HepG2 (cell line): ENCODE data around the gene POTEC. TPM values are rescaled to one million over a fixed set of nuclear protein-coding genes. Genes with fewer than 3 reads are reported as not detected.
"Not testable (repeated sequence)": the region's sequence is repeated elsewhere in the genome, so short reads cannot be mapped to it uniquely, and the experiment has no call there.

Source experiments
- ATAC-seq: fragments of 200-7000 bp; cut with Tn5 transposase; 3 replicates; pipeline ENCODE4 v1.9.1; 2020; ENCODE audit warnings: mild to moderate bottlenecking, moderate library complexity
- BruUV-seq: library from RNA; stranded (reverse); fragments of 400-500 nt; replicated peaks from 2 replicates; lab custom pipeline; 2021; lab: Mats Ljungman, UMichigan
- CTCF ChIA-PET: fragments of 300-600 bp; formaldehyde crosslinking; extraction: SDS; loops from one replicate; lab custom pipeline; 2021; ENCODE audit warnings: low total read pairs, inconsistent platforms, low intra/inter-chr PET ratio; lab: Yijun Ruan, JAX
- POLR2A ChIA-PET: fragments of 350-600 bp; sonication (Branson Sonifier 250); formaldehyde crosslinking; loops from one replicate; lab custom pipeline; 2020; ENCODE audit warnings: antibody characterized with exemption, inconsistent platforms; lab: Yijun Ruan, JAX
- DNase-seq: peaks from one replicate; pipeline ENCODE4 v3.0.0-alpha.2; 2015; ENCODE audit warnings: low spot score
- FAIRE-seq: peaks from 3 replicates; lab custom pipeline; 2011; peaks lifted over from hg19 to GRCh38; lab: Jason Lieb, UNC
- H2AFZ ChIP-seq: one replicate; pipeline ENCODE4 v1.6.1; 2011; ENCODE audit warnings: low read length, inconsistent platforms
- H3K27ac ChIP-seq: fragments of 300-600 bp; 3 replicates; pipeline ENCODE4 v1.8.0; 2011; ENCODE audit warnings: mixed run types, mild to moderate bottlenecking, mixed read lengths, low read length, inconsistent platforms; ENCODE audit not compliant: insufficient read depth; ENCODE audit errors: extremely low read length
- H3K27me3 ChIP-seq, 2 experiments: fragments of 200-600 bp in 1 of 2; 2 replicates in 1 of 2; 3 replicates in 1 of 2; pipeline versions ENCODE4 v1.6.0 to v1.8.0; 2011; ENCODE audit warnings: low read length in 2 of 2, mild to moderate bottlenecking in 2 of 2, moderate library complexity in 2 of 2, inconsistent platforms in 1 of 2; ENCODE audit not compliant: insufficient read depth in 2 of 2, control insufficient read depth in 1 of 2
- H3K36me3 ChIP-seq, 2 experiments: fragments of 200-600 bp in 1 of 2; replicated peaks in 1 of 2; 2 replicates in 1 of 2; 3 replicates in 1 of 2; pipeline versions ENCODE4 v1.5.1 to v1.8.0; 2011; ENCODE audit warnings: low read length in 2 of 2, inconsistent platforms in 1 of 2; ENCODE audit not compliant: insufficient read depth in 2 of 2, control insufficient read depth in 1 of 2
- H3K4me1 ChIP-seq: 2 replicates; pipeline ENCODE4 v1.5.1; 2012; ENCODE audit warnings: low read length, inconsistent platforms; ENCODE audit not compliant: insufficient read depth
- H3K4me2 ChIP-seq: 2 replicates; pipeline ENCODE4 v1.6.0; 2011; ENCODE audit warnings: low read depth, low read length, inconsistent platforms
- H3K4me3 ChIP-seq, 3 experiments: fragments of 200-600 bp in 1 of 3; sonication (generic), shearing (Covaris generic) in 1 of 3; replicated peaks in 1 of 3; 2 replicates each; pipeline ENCODE4 v1.5.1; 2011 to 2016; ENCODE audit warnings: low read length in 3 of 3, inconsistent platforms in 2 of 3, low read depth in 2 of 3, mild to moderate bottlenecking in 2 of 3, control low read depth in 1 of 3, mixed read lengths in 1 of 3; ENCODE audit not compliant: insufficient read depth in 1 of 3
- H3K79me2 ChIP-seq: one replicate; pipeline ENCODE4 v1.6.1; 2011; ENCODE audit warnings: low read length, inconsistent platforms; ENCODE audit not compliant: insufficient read depth
- H3K9ac ChIP-seq: 2 replicates; pipeline ENCODE4 v1.6.0; 2011; ENCODE audit warnings: mild to moderate bottlenecking, low read depth, low read length, inconsistent platforms; ENCODE audit not compliant: insufficient read depth
- H3K9me3 ChIP-seq: 2 replicates; pipeline ENCODE4 v1.5.1; 2012; ENCODE audit warnings: mild to moderate bottlenecking, low read length
- H4K20me1 ChIP-seq: 2 replicates; pipeline ENCODE4 v1.6.0; 2011; ENCODE audit warnings: inconsistent platforms, mild to moderate bottlenecking, low read length, moderate library complexity; ENCODE audit not compliant: insufficient read depth
- WGBS: methylation state at CpG from one replicate; pipeline ENCODE4 v1.1.6; 2017; ENCODE audit warnings: low lambda C conversion rate; 5-methylcytosine and 5-hydroxymethylcytosine counted together
- in situ Hi-C: cut with HindIII; loops from 2 replicates; pipeline ENCODE4 v1.10.0; 2017; ENCODE audit warnings: low pct_unique_long_range_greater_than_20kb; ENCODE audit not compliant: extremely low pct_ligation_motif_present
- intact Hi-C: fragments of 100-400 bp; cut with micrococcal nuclease; formaldehyde crosslinking; loops from one replicate; pipeline ENCODE4 v1.10.0; 2022; ENCODE audit not compliant: unreplicated experiment
- polyA plus RNA-seq, 8 experiments: library from polyadenylated mRNA; depleted of rRNA in 3 of 8; stranded (reverse) in 7 of 8; unstranded in 1 of 8; fragments of >200 nt; fragmentation: Illumina TruSeq in 4 of 8; extraction: Trizol in 4 of 8; gene quantifications; 2 replicates each; pipeline versions ENCODE4 v1.2.1 to v1.2.3, GENCODE V29; 2011 to 2016; ENCODE audit warnings: low read depth in 4 of 8, missing spikeins in 1 of 8, mixed read lengths in 1 of 8; ENCODE audit not compliant: insufficient read depth in 1 of 8
- total RNA-seq, 5 experiments: library from RNA; depleted of rRNA; stranded (reverse); fragments of >200 nt; fragmentation: Illumina TruSeq; extraction: Trizol; gene quantifications; 2 replicates each; pipeline ENCODE4 v1.2.3, GENCODE V29; 2016; ENCODE audit warnings: low read depth in 1 of 5

Gene POTEC
- total and polyA plus RNA-seq, 2 of the 13 experiments (the other 11 are each of a cell fraction or from before 2014, with no cell fraction given), result not detected

GRCh38 chr18:14531659-14532058, 11.7 kb downstream of the POTEC start:
- H3K36me3 ChIP-seq, POLR2A ChIA-PET, DNase-seq, in situ Hi-C loops, H3K9me3 ChIP-seq, H3K27ac ChIP-seq, H3K4me2 ChIP-seq, H3K79me2 ChIP-seq, H3K4me3 ChIP-seq, H3K9ac ChIP-seq, intact Hi-C loops, H2AFZ ChIP-seq, H3K27me3 ChIP-seq, FAIRE-seq, H3K4me1 ChIP-seq, H4K20me1 ChIP-seq, ATAC-seq, CTCF ChIA-PET, BruUV-seq: not testable (repeated sequence)
- WGBS, result 11% methylated on average over 1 of the region's 1 CpG

- intact Hi-C loops, DNase-seq, POLR2A ChIA-PET, CTCF ChIA-PET, BruUV-seq, H3K9me3 ChIP-seq, in situ Hi-C loops, H2AFZ ChIP-seq, H3K36me3 ChIP-seq, H3K79me2 ChIP-seq, ATAC-seq, H4K20me1 ChIP-seq, H3K9ac ChIP-seq, H3K4me3 ChIP-seq, H3K27me3 ChIP-seq, H3K27ac ChIP-seq, H3K4me1 ChIP-seq, FAIRE-seq, H3K4me2 ChIP-seq: not testable (repeated sequence)
- no CpG with 5 or more reads among the region's 3 CpGs for WGBS
Observed at GRCh38 chr18:14510707-14511106, 32.7 kb downstream of the POTEC start.

- H3K9me3 ChIP-seq, in situ Hi-C loops, POLR2A ChIA-PET, BruUV-seq, H3K4me2 ChIP-seq, CTCF ChIA-PET, H3K27me3 ChIP-seq, H3K27ac ChIP-seq, H2AFZ ChIP-seq, DNase-seq, H3K4me3 ChIP-seq, H3K4me1 ChIP-seq, intact Hi-C loops, H4K20me1 ChIP-seq, H3K36me3 ChIP-seq, H3K79me2 ChIP-seq, H3K9ac ChIP-seq, FAIRE-seq, ATAC-seq: not testable (repeated sequence)
- no CpG with 5 or more reads among the region's 8 CpGs for WGBS
Observed at GRCh38 chr18:14503691-14504090, 39.7 kb downstream of the POTEC start.

- H3K27me3 ChIP-seq, intact Hi-C loops, H3K4me3 ChIP-seq, H3K9ac ChIP-seq, BruUV-seq, in situ Hi-C loops, H2AFZ ChIP-seq, POLR2A ChIA-PET, CTCF ChIA-PET, H3K27ac ChIP-seq, H3K4me1 ChIP-seq, H3K4me2 ChIP-seq, ATAC-seq, H4K20me1 ChIP-seq, FAIRE-seq, H3K36me3 ChIP-seq, DNase-seq, H3K79me2 ChIP-seq, H3K9me3 ChIP-seq: not testable (repeated sequence)
- no CpG with 5 or more reads among the region's 4 CpGs for WGBS
Observed at GRCh38 chr18:14501894-14502293, 41.5 kb downstream of the POTEC start.
